IPS DF 4.7 (cell line): ENCODE measurements around the gene YPEL2.
"Not testable (repeated sequence)": the region's sequence is repeated elsewhere in the genome, so short reads cannot be mapped to it uniquely, and the experiment has no call there.

Source experiments
- DNase-seq: peaks from one replicate; pipeline ENCODE4 v3.0.0-alpha.2; 2013; ENCODE audit warnings: low spot score; ENCODE audit errors: extremely low read depth

Gene YPEL2

DNA sequence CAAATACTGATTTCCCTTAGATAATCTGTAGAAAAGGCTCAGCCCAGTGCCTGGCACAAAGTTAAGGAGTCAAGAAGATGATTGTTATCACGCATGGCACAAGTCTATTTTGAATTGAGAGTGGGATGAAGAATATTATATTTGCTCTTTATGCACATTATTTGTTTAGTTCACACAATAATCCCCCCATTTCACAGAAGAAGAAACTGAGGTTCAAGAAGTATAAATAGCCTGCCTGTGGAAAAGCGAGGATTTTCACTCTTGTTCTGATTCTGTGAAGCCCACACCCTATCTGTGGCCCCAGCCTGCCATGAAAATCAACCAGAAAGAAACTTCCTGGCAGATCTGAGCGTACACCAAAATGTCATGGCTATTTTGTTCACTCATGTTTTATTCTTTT is 73.0 kb downstream of the YPEL2 start:
- DNase-seq, result no peak

DNA sequence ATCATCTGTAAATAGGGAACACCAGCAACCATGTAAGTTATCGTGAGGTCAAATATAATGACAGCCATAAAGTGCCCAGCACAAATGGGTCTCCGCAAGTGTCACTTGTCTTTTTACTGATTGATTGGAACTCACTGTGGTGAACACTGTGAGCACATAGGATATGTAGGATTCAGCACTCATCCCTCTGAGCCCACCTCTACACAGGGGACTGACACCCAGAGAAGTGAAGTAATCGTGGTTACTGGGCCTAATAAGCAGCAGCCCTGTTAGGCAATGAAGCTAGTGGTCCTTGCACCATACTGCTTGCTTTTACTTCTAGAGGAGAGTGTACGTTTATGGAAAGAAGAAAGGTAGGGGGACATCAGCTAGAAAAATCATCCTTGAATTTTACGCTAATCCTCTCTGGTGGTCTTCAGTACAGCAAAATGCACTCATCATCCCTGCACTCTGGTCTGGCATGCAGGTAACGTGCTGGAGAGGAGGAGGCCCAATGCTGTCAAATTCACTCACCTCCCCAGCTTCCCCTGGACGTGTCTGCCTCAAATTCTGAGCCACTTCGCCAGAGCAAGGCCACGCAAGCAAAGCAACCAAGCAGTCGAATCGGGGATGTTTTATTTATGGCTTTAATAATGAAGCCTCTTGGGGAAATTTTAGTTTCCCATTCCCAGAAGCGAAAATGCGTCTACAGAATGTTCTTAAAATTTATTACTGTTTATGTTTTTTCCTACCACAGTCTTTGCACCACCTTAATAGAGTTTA is 74.7 kb downstream of the YPEL2 start:
- no peak for DNase-seq

DNA sequence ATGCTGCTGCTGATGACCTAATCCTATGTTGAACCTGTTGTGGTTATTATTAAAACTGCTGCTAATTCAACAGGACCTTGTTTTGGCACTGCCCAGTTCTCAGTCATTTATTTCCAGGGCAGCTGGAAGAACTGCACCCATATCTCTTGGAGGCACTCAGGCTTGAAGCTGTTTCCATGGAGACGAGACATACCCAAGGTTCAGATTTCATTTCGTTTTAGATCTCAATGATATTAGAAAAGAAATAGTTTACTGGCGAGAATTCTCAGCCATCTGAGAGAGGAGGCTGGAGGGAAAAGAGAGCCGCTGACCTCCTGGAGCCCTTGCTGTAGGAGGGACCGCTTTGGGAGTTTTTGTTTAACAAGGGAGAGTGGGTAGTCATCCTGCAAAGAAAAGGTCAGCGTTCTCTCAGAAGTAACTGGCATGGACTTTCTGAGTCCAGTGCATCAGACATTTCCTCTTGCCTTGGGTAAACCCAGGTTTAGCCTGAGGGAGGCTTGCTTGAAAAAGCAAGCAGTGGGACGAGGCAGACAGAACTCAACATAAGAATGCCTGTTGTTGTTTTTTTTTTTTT is 75.4 kb downstream of the YPEL2 start:
- no peak for DNase-seq

DNA sequence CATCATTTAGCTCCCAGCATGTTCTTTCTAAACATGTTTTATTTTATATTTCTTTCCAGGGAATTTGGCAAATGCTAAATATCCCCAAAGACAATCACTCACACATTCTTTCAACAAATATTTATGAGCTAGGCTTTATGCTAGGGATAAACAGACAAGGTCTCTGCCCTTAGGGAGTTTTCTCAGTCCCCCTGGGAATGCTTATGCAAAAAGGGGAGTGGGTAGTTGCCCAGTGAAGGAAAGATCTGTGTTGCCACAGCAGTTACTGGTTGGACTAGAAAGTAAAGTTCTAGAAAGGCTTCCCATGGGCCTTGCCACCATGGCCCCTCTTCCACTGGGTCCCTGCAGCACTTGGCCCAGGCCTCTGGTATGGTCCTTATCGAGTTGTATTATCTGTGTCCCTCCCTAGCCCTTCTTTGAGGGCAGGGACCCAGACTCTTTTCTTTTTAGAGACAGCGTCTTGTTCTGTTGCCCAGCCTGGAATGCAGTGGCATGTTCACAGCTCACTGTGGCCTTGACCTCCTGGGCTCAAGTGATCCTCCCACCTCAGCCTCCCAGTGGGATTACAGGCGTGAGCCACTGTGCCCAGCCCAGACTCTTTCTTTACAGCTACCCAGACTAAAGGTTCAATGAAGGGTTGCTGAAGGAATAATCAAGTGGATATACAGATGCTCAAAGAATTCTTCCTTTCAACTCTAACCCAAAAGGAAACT is 78.0 kb downstream of the YPEL2 start:
- DNase-seq, result no peak

DNA sequence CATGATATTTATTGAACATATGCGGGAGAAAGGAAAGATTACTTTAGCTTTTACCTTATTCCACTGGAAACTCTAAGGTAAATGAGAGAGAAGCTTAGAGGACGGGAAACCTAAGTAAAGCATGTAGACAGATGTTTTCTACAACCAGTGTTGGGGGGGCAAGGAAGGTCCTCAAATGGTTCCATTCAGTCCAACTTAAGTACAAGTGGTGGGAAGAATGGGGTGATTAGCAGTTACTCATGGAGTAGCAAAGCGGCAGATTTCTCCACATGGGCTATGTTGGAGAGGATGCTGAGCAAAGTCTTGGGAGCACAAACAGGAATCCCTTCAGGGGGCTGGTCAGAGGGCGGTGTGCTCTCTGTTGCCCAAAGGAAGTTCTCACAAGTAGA is 78.6 kb downstream of the YPEL2 start:
- DNase-seq, result no peak

- DNase-seq, result not testable (repeated sequence)
These were observed 81.0 kb downstream of the YPEL2 start for GRCh38 chr17:59412431-59412830.

- no peak for DNase-seq
These were observed 81.7 kb downstream of the YPEL2 start for GRCh38 chr17:59413014-59413766.

GRCh38 chr17:59415397-59415796 is 83.9 kb downstream of the YPEL2 start:
- no peak for DNase-seq

GRCh38 chr17:59416184-59416583 is 84.7 kb downstream of the YPEL2 start:
- no peak for DNase-seq

DNA sequence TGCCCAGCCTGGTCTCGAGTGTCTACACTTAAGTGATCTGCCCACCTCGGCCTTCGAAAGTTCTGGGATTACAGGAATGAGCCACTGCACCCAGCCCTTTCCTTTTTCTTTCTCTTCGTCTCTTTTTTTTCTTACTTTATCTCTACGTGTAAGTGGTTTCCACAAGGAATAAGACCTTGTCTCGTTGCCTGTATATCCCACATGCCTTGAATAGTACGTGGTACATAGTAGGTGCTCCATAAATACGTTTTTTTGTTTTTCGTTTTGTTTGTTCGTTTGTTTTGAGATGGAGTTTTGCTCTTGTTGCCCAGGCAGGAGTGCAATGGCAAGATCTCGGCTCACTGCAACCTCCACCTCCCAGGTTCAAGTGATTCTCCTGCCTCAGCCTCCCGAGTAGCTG is 86.0 kb downstream of the YPEL2 start:
- no peak for DNase-seq

DNA sequence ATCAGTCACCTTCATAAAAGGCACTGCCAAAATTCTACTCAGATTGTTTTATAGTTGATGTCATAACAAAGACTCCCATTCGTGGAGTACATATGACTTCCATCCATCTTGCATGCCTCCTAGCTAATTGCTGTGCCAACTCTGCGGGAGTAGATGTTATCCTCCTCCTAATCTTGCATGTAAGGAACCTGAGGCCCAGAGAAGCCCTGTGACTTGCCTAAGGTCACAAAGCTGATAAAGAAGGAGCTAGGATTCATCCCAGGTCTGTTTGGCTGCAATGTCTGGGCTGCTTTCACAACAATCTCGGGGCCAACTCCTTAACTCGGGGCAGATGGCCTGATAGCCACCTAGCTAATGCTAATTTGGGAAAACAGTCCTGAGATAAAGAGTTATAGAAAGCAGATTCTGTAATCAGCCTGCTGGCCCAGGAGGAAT is 87.3 kb downstream of the YPEL2 start:
- DNase-seq, result no peak

DNA sequence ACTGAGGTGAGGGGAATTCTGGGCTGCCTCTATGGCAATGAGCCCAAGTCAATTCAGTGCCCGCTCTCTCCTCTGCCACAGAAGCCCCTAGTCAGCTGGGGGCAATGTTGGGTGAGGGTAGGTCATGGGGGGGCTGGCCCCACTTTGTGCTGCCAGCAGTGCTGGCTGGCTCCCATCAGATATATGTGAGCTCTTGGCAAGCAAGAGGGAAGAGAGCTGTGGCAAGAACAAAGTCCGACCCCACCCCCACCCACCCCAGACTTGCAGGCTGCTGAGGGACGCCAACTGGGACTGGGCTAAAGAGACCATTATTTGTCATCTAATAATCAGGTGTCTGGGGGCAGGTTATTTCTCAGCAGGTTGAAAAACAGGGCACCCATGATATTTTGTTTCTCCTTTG is 89.4 kb downstream of the YPEL2 start:
- DNase-seq, result no peak

GRCh38 chr17:59421722-59422121 is 90.3 kb downstream of the YPEL2 start:
- DNase-seq, result no peak

- no peak for DNase-seq
These were observed 91.8 kb downstream of the YPEL2 start for GRCh38 chr17:59423137-59423724.

GRCh38 chr17:59423903-59424302 is 92.4 kb downstream of the YPEL2 start:
- no peak for DNase-seq

DNA sequence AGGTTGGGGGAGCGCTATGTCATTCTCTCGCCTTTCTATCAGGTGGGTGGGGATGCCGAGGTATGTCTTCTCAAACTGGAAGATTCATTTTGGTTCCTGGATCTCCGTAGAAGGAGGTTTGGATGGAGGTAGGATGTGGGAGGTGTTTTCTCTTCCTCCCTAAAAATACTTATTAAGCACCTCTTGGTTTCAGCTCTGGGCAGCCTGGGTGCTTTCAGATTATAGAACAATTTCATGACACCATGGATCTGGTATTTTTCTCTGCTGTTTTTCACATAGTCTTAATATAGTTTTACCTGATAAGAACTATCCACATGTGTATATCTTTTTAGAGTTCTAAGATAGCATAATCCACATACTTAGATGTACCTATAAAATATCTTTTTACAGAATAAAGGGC is 92.9 kb downstream of the YPEL2 start:
- DNase-seq, result no peak

- DNase-seq, result no peak
These were observed 93.9 kb downstream of the YPEL2 start for GRCh38 chr17:59425085-59425931.

DNA sequence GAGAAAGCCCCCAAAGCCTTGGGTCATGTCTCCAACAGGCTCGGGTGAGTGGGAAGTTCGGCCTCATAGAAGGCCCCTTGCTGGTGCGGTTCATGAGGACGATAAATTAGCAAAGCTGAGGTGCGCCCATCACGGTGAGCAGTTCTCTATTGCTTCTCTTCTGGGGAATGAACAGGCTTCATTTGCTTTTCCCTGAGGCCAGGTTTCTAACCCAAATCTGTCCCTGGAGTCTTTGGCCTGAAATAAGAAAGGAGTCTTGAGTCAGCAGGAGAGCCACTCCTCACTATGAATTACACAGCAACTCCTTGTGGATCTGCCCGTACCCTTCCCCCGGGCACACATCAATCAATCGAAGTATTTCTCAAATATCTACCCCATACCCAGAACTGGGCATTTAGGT is 94.6 kb downstream of the YPEL2 start:
- no peak for DNase-seq

DNA sequence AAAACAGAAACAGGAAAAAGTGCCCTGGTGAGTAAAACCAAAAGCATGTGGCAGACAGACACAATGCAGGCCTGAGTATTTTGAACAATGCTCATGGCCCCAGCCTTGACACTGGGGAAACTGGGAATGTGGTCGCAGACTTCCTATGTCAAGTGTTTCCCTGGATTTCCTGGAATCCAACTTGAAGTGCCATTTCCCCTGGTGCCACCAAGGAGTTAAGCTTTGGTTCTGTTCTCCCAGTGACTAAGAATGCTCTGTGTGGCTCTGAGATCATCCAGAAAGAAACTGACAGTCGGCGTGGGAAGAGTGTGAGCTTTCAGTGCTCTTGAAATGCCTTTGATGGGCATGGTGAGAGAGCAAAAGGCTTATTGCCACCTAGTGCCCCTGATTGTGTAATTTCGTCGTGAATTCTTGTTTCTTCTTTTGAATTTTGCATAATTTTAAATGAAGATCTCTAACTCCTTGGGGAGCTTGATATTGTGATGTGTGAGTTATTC is 96.0 kb downstream of the YPEL2 start:
- DNase-seq, result no peak

DNA sequence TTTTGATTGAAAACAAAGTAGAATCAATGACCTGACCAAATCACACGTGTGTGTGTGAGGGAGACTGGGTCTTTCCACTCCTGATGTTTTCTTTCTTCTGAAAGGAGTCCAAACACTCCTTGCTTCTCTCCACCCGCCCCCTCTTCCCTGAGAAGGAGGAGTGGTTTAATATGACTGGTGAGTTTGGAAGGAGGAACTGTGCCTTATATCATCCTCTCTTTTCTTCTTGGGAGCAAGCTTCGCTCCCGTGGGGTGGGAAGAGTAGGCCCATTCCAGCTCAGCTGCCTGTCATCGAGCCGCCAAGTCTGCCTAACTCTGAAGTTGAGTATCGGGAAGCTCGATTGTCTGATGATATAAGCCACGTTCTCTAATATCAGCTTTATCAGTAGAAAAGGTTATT is 96.5 kb downstream of the YPEL2 start:
- DNase-seq, result no peak
